NCI-H748 treated with DMSO at 0.1 percent for 48 hours (cell line): Measurements from ENCODE around the gene ALOXE3.
"Not testable (repeated sequence)": the region's sequence is repeated elsewhere in the genome, so short reads cannot be mapped to it uniquely, and the experiment has no call there.

ENCODE experiments used
- DNase-seq: peaks from one replicate; lab custom pipeline; 2025; lab: John Stamatoyannopoulos, UW

ALOXE3 gene

DNA sequence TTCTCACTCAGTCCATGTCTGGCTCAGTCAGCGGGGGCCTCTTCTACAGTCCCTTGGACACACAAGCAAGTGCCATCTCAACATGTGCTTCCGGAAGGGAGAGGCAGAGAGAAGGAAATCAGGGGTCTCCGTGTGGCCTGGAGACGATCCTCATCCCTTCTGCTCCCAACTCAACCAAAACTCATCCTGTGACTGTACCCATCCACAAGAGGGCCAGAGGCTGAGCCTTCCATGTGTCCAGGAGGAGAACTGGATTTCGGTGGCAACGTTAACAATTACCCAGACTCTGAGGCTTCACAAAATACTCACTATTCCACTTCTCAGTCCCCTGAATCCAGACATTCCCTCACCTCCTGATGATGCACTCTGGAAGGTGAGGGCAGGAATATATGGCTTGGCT is 23.0 kb downstream of the ALOXE3 start:
- no peak for DNase-seq

- DNase-seq = no peak
Observed at GRCh38 chr17:8091033-8091687, 27.2 kb downstream of the ALOXE3 start.

GRCh38 chr17:8089728-8090127 is 28.6 kb downstream of the ALOXE3 start:
- DNase-seq = no peak

GRCh38 chr17:8087952-8088230 is 30.4 kb downstream of the ALOXE3 start:
- DNase-seq = no peak

- DNase-seq = no peak
Observed at GRCh38 chr17:8087075-8087951, 31.0 kb downstream of the ALOXE3 start, which contains the start of gene ALOX12B. Gene ALOX12B, minus strand, starts transcription at chr17:8087716. Its CDS starts 274 bp downstream, at chr17:8087442.

- no peak for DNase-seq
Observed at GRCh38 chr17:8084250-8084649, 34.1 kb downstream of the ALOXE3 start.

- no peak for DNase-seq
Observed at GRCh38 chr17:8082292-8082691, 36.0 kb downstream of the ALOXE3 start.

DNA sequence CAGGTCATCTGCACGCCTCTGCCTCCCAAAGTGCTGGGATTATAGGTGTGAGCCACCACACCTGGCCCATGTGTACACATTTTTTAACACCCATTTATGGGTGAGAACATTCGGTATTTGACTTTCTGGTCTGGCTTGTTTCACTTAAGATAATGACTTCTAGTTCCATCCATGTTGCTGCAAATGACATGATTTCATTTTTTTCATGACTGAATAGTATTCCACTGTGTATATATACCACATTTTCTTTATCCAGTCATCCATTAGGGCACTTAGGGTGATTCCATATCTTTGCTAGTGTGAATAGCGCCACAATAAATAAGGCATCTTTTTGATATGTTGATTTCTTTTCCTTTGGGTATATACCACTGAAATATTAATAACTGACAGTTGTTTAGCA is 36.4 kb downstream of the ALOXE3 start:
- no peak for DNase-seq

- DNase-seq = no peak
Observed at GRCh38 chr17:8080799-8081219, 37.5 kb downstream of the ALOXE3 start.

DNA sequence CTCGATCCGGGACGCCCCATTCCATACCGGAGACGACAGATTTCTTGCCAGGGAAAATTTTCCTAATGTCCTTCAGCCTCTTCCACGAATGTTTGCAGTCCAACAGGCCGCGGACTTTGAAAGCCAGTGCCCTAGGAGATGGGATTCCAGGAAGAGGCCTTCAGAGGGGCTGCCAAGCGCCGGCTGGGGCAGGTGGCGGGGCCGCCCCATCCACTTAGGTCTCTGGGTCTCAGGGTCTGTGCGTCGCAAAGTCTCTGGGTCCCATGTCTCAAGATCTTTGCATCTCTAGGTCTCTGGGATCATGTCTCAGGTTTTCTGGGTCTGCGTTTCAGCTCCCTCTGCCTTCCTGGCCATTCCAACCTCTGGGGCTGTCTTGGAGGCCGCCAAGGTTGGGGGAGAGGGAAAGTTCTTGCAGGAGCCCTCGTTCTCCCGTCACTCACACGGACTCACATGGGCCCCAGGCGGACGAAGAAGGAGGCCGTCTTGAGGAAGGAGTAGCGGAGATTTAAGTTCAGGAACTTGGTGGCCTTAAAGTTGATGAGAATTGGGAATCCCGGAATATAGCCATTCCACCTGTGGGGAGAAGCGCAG is 38.0 kb downstream of the ALOXE3 start:
- DNase-seq = no peak

DNA sequence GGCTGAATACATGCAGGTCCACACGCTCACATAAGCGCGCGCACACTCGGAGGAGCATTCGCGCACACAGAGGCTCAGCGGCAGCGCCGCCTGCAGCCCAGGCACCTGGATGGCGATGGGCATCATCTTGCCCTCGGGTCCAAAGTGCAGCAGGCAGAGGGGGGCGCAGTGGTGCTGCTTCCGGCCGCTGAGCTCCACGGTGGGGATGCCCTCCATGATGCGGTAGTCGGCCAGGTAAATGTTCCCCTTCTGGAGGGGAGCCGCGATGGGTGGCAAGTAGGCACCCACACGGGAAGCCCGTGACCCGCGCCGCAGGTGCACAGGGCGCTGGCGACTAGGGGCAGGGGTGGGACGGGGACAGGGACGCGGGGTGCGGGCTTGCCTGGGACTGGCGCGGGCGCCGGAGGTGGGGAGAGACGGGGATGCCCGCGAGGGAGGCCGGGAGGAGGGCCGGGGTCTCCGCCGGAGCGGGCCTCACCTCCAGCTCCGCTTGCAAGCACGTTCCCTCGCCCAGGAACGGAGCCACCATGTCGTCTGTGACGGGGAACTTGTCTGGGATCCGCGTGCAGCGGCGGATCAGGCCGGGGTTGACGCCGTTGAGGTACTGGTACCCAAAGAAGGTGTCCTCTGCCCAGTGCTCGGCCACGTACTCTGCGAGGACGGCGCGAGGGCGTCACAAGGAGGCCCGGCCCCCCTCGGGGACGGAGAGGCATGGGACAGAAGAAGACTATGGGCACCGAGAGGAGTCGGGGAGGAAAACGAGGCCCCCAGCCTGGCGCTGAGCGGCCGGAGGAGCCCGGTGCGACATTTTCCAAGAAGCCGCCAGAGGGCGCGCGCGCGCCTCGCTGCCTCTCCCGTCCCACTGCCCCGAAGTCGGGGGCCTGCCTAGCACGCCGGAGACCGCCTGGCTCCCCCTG is 38.8 kb downstream of the ALOXE3 start:
- DNase-seq = peak; percentile 86

DNA sequence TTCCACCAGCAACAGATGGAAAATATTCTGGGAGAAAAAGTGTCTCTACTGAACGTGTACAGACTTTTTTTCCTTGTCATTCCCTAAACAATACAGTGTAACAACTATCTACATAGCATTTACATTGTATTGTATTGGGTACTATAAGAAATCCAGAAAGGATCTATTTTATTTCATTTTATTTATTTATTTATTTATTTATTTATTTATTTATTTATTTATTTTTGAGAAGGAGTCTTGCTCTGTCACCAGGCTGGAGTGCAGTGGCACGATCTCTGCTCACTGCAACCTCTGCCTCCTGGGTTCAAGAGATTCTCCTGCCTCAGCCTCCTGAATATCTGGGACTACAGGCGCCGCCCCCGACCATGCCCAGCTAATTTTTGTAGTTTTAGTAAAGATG is 40.4 kb downstream of the ALOXE3 start:
- not testable (repeated sequence) for DNase-seq

DNA sequence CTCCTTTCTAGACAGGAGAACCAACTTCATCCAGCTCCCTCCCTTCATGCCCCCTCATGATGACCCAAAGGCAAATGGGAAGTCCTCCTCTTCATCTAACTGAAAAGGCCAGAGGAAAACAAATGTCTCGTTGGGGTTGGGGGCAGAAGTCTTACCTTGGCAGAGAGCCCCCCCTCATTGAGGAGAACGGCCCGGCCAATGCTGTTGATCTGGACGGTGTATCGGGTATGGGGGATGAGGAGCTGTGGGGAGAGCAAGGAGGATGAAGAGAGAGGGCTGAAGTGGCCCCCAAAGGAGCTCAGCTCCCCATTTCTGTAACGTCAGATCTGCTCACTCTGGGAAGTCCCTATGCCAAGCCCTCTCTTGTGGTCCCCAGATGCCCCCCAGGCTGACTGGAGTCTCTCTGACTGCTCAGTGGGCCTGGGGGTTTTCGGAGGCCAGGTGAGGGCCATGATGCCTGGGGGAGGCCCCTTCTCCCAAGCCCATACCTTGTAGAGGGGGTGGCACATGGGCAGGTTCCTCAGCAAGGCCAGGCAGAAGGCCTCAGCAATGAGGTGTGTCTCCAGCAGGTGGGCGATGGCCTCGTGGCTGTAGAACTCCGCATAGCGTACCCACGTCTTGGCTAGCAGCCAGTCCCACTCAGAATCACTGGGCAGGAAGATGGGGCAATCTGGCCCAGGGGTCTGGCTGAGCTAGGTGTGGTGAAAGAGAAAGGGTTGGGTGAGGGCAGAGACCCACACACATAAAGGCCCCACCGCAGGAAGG is 41.6 kb downstream of the ALOXE3 start:
- no peak for DNase-seq

DNA sequence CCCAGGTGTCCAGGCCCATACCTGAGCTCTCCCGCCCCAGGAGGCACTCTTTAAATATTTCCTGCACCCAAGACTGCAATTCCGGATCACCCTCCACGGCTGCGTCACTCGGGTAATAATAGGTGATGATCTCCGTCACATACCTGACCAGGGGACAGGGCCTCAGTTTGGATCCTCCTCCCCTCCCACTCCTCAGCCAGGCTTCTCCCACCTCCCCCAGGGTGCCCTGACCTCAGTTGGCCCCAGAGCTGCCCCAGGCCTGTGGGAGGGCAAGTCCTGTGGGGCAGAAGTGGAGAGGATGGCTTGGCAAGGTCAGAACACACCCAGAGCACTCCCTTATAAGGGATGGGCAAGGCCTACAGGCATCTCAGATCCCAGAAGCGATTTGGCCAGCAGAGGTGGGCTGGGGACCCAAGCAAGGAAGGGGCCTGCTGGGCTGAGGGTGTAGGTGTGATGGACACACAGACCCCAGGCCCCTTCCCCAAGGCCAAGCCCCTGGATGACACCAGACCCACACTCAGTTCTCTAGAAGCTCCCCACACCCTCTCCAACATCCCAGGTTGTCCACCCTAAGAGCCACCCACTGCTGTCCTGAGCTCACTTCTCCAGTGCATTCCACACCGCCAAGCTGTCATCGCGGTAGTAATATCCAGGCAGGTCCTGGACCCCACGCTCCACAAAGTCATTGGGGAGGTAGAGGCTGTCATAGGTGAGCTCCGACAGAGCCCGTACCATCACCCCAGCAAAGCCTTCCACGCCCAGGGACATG is 42.6 kb downstream of the ALOXE3 start:
- no peak for DNase-seq

DNA sequence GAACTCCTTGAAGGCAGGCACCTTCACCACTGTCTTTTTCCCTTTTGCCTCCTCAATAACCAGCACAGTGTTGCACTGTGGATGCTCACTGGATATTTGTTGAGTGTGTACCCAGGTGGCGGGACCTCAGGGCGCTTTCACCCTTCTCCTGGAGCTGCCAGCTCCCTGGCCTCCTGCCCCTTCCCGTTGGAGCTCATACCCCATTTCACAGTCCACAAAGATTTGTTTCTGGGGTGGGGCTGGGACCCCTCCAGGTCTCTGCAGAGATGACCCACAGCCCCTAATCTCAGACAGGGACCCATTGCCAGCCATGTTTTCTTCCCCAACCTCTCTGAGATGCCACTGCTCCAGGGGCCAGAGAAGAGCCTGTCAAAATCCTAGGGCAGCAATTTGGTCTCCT is 43.2 kb downstream of the ALOXE3 start:
- no peak for DNase-seq

DNA sequence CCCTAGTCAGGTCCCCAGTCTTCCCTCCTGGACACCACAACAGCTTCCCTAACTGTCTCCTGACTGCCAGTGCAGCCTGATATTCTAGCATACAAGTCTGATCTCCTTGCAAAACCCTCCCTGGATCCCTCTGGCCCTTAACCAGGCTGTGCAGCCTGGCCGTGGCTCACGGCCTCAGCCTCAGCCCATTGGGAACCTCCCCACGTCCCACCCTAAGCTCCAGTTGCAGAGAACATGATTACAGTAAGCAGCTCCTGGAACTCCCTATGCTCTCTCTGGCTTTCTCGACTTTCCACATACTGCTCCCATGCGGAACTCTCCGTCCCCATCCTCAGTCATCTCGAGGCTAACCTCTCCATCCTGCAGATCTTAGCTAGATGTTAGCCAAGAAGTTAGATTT is 43.8 kb downstream of the ALOXE3 start:
- DNase-seq = no peak

GRCh38 chr17:8073627-8074484 is 44.5 kb downstream of the ALOXE3 start:
- DNase-seq = peak; percentile 78

DNA sequence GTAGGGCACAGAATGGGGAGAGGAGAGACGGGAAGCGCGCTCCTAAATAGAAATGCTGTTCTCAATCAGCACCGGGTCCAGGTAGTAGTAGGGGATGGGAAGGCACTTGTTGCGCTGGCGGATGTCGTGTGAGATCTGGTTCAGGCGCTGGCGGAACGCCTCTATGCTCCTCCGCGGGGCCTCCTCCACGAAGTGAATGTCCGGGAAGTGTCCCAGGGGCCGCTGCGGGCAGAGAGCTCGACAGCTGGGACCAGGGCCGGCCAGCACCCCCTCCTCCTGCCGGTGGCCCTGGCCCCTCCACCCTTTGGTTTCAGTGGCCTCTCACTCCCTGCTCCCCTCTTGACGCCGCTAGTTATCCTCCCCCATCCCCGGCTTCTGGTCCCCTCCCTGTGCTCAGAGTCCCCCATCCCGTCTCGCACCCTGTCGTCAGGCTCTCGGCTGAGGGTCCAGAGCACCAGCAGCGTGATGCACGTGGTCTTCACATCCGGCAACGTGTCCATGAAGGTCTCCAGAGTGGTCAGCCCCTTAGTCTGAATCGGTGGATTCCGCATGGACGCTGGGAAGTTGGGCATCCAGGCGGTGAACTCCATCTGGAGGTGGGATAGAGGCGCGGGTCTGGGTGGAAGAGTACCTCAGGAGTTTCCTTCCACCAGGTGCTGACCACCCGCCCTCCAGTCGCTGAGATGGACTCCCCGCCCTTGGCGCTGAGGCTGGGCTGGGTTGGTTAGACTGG is 45.4 kb downstream of the ALOXE3 start:
- DNase-seq = peak; percentile 41

GRCh38 chr17:8072341-8072728 is 46.0 kb downstream of the ALOXE3 start:
- DNase-seq = no peak
